ENCODE measurements around the gene SCAP.
A peak's percentile ranks its signal among the peaks of the same experiment; 100 is the strongest.
"Not testable (repeated sequence)": the region's sequence is repeated elsewhere in the genome, so short reads cannot be mapped to it uniquely, and the experiment has no call there.

SCAP gene

DNA sequence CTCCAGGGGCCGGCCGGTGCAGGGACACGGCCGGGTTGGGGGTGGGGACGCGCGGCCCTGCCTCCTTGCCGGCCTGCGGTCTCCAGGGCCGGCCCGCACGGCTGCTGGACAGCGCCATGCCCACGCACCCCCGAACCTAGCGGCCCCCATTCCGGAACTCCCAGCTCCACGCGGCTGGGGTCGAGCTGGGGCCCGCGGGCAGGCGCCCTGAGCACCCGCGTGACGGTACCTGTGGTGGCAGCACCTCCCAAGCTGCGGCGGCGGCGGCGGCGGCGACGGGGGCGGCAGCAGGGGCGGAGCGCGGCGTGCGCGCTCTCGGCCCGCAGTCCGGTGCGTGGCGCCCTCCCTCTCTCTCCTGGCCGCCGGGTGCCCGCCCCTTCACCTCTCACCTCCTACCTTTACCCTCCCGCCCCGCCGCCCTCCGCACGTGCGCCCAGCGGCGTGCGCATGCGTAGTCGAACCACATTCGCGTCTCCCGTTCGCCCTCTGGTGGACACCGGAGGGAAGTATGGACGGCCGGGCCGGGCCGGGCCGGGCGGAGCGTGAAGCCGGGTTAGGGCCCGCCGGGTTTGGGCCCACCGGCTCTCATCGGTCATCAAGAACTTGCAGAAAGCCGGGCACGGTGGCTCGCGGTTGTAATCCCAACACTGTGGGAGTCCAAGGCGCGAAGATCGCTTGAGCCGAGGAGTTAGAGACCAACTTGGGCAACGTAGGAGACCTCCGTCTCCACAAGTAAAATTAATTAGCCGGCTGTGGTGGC, at the start of gene SCAP:
TSS of gene SCAP (minus strand) at position 372 of the 760 bp plus-strand sequence. CDS start 32,948 bp downstream, outside the sequence.
- peak; percentile 76 for DNase-seq (ENCODE audit: low spot score)

DNA sequence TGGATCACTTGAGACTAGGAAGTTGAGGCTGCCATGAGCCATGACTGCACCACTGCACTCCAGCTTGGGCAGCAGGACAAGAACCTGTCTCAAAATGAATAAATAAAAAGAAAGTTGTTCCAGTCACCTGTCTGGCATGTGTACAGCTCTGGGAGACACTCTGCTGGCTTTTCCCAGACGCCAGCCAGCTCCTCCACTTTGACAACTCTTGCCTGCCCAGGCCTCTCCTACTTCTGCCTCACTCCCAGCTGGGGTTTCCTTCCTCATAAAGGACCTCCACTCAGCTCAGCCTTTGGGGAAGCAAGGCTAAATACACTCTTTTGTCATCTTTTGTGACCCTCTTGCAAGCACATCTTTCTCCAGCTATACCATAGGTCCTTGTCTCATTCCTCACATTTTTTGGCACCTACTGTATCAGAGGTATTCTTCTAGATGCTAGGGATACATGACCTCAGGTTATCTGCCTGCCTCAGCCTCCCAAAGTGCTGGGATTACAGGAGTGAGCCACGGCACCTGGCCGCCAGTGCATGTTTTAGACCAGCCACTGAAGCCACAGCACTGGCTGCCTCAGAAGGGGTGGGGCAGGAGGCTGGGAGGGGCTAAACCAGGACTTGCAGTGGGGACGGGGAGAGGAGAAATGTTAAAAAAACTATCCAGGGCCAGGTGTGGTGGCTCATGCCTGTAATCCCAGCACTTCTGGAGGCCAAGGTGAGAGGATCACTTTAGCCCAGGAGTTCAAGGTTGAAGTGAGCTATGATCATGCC, 47.8 kb upstream of the SCAP start:
- no peak for DNase-seq (ENCODE audit: low spot score)

DNA sequence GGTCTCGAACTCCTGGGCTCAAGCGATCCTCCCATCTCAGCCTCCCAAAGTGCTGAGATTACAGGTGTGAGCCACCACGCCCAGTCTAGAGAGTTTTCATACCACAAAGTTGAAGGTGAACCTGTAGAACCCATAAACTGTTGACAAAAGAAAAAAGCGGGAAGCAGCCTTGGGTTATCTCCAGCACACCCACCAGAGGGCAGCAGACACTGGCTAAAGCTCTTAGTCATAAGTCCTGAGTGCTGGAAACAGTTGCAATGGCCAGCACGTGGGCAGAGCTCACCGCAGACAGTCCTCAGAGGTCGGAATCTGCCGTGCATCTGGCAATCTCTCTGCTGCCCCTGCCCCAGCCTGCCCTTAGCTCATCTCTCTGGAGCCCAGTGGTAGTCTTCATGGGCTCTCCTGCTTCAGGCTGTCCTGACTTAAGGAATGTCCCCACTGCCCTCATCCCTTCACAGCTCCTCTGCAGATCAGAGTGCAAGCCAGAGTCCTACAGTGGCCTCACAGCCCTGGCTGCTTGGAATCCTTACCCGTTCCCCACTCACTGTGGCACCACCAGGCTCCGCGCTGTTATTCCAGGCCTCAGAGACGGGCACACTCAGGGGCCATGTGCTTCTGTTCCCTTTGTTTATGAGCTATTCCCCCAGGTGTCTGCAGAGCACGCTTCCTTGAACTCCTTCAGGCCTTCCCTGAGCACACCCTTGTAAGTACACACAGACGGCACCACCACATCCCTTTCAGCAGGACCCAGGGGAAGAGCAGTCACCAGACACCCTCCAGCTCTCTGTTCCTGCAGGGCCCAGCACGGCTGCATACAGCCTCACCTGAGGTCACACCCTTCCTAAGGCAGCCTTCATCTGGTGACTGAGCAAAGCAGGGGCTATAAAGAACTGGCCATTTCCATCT, 46.6 kb upstream of the SCAP start:
- peak; percentile 77 for DNase-seq (ENCODE audit: low spot score)

DNA sequence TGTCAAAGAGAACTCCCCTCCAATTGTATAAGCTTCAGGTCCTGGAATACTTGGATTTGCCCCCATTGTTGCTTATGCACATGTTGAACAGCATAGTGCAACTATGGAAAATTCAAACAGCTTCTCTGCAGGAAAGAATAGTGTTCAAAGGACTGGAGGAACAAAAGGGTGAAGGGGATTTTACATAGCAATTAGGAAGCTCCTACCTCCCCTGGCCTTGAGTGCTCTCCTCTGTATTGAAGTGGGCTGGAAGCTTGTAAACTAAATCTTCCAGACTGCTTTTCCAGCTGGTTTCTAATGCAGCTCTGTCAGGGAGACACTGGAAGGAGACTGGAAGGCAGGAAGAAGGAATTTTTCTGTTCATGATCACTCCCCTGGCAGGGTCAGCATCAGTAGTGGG, 45.0 kb upstream of the SCAP start:
- no peak for DNase-seq (ENCODE audit: low spot score)

DNA sequence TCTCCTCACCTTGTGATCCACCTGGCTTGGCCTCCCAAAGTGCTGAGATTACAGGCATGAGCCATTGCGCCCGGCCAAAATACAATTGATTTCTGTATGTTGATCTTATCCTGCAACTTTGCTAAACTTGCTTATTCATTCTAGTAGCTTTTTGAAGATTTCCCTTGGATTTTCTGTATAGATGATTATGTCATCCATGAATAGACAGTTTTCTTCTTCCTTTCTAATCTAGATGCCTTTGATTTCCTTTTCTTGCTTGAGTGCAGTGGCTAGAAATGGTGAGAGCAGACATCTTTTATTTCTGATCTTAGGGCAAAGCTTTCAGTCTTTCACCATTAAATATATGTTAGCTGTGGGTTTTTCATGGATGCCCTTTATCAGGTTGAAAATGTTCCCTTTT, 42.2 kb upstream of the SCAP start:
- no peak for DNase-seq (ENCODE audit: low spot score)

DNA sequence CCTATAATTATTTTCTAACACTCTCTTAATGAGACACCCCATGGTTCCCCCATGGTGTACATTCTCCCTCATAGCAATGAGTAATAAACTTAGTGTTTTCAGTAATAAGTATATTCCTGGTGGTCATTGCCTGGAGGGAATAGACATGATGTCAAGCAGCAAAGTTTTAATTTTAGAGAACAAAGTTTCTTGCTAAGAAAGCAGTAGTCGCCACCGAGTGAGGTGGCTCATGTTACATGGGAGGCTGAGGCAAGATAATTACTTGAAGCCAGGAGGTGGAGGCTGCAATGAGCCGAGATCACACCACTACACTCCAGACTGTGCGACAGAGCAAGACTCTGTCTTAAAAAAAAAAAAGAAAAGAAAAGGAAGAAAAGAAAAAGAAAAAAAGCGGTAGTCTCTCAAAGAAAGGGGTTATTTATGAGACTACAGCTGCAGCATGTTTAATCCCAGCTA, 40.2 kb upstream of the SCAP start:
- DNase-seq (ENCODE audit: low spot score), result no peak

DNA sequence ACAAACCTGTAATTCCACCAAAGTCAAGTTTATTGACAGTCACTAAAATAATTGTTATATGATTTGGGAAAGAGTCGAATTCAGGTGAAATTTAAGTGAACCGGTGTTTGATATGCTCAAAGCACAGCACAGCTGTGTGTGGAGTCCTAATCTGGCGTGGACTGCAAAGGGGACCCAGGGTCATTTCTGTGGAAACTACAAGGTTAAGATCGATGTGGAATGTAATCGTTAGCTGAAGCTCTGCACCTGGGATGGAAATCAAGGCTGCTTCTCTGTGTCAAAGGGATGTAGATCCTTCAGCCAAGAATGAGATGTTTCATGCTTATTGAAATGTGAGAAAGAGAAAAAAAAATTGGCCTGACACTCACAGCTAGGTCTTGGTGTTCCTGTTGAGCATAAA, 39.4 kb upstream of the SCAP start:
- DNase-seq (ENCODE audit: low spot score), result no peak

DNA sequence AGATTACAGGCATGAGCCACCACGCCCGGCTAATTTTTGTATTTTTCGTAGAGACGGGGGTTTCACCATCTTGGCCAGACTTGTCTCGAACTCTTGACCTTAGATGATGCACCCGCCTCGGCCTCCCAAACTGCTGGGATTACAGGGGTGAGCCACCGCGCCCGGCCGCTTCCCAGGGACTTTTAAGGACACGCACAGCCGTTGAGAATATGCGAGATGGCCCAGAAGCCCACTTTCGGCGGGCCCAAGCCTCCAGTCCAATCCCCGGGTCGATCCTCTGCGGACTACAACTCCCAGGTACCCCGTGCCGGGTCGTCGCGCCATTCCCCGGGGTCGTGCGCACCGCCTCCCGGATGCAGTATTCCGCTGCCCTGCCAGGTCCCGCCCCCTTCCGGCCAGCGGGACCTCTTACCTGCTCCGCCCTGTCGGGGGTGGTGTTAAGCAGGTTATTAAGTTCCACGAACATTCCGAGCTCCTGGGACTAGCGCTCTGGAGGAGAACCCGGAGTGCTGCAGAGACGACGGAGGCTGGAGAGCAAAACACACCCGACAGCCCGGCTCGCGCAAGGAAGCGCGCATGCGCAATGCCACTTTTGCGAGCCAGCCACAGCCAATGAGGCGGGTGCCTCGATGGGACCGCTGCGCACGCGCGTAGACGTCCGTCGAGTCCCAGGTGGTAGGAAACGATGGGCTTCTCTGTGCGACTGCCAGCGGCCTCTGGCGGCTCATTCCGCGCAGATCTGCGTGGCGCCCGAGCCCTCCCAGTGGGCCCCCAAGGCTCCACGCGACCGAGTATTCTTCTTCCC, 37.6 kb upstream of the SCAP start, which contains the start of gene ELP6:
TSS of gene ELP6 (minus strand) at position 588 of the 805 bp plus-strand sequence. CDS start at position 466, 122 bp downstream.
- peak; percentile 94 for DNase-seq (ENCODE audit: low spot score)

DNA sequence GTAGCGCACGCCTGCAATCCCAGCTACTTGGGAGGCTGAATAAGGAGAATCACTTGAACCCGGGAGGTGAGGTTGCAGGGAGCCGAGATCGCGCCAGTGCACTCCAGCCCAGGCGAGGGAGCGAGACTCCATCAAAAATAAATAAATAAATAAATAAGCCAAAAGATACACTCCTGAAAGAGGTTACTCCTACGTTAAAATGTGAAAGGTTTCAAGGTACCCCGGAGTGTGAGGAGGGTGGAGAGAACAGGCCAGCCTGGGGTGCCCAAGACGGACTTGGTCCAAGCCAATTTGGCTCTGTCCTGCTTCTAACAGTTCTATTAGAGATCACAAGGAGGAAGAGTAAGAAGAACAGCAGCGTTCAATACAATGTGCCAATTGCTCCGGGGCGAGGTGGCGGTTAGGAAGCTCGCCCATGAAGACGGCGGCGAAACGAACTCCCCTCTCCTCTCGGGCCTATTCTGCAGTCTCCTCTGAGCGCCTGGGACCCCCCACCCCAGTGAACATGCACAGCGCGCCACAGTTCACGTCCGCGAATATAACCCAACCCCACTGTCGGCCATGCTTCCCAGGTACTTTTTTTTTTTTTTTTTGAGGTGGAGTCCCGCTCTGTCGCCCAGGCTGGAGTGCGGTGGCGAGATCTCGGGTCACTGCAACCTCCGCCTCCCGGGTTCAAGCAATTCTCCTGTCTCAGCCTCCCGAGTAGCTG, 36.8 kb upstream of the SCAP start:
- peak; percentile 19 for DNase-seq (ENCODE audit: low spot score)

DNA sequence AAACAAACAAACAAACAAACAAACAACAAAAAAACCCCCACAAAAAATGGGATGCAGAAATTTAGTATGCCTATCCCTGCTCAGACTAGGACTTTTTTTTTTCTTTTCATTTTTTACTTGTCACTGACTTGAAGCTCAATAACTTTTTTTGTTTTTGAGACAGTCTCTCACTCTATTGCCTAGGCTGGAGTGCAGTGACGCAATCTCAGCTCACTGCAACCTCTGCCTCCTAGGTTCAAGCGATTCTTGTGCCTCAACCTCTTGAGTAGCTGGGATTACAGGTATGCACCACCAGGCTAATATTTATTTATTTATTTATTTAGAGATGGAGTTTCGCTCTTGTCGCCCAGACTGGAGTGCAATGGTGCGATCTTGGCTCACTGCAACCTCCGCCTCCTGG, 29.5 kb upstream of the SCAP start:
- DNase-seq (ENCODE audit: low spot score), result not testable (repeated sequence)

DNA sequence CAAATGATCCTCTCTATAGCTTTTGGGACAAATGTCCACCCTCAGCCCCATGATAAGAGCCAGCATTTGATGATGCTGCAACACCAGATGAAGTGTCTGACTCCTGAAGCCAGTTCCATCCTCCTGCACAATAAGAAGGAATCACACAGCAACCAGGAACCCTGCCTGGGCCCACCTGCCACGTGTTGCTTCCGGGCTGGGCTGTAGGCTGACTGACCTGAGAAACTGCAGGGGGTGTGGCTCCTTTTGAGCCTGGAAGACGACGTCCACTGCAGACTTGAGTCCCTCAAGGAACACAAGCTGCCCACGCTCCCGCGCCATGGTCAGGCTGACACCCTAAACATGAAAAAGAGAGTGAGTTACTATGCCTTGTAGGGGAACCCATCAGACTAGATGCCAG, 28.4 kb upstream of the SCAP start:
- no peak for DNase-seq (ENCODE audit: low spot score)

DNA sequence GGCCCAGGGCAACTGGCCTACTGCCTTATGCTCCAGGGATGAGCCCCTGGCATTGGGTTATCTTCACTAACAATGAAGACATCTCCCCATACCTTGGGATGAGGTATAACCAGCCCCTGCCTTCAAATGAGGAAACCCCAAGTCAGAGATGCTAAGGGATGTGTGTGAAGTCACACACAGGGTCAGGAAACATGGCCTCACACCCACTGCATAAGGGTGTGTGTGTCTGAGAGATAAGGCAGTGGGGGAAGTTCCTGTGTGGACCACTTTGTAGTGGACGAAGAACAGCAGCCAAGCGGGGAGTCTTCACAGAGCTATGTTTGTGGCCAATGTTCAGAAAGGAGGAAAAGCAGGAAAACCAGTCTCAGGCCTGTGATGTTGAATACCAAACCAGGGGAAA, 27.3 kb upstream of the SCAP start:
- no peak for DNase-seq (ENCODE audit: low spot score)

DNA sequence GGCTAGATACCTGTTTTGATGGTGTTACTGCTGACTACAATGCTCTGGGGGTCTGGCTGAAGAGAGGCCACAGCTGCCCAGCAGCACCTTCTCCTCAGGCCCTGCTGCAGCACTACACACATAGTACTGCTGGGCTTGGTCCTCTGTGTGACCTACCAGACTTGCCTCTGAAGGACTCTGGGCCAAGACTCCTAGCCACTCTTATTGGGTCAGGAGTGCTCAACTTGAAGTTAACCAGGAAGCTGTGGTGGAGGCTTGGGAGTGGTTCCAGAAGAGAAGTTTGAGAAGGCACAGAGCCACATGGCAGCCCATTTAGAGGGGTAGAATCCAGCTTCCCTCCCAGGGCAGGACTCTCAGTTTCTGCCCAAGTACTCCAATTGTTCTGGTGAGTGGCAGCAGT, 21.2 kb upstream of the SCAP start:
- DNase-seq (ENCODE audit: low spot score), result no peak

DNA sequence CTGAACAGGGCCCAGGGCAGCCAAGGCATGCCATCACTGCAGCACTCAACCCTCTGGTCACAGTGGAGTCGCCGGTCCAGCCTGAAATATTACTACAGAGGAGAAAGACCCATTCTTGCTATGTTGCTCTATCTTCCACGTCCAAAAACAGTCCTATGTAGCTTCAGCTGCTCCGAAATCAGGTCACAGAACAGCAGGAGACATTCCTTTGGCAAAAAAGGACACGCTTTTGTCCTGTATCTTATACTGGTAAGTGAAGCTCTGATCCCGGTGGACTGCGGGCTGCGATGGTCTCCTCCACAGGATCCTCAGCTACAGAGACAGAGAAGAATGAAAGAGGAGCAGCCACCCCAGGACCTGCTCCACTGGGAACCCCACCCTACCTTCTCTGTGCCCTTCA, 20.1 kb upstream of the SCAP start:
- no peak for DNase-seq (ENCODE audit: low spot score)

DNA sequence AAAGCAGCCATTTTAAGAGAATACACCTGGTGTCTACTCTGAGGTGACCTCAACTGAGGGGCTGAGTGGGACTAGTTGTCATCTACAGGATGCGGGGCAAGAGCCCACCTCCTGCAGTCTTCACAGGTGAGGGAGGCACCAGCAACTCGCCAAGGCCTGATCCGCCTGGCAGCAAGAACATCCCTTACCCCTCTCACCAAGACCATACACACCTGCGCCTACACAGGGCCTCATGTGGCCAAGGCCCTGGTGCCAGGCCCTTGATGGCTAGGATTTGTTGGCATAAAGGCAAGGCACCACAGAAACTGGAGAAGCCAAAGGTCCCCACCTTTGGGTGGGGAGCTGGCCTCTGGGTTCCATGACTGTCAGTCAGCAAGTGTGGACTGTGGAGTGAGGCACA, 19.4 kb upstream of the SCAP start:
- no peak for DNase-seq (ENCODE audit: low spot score)

DNA sequence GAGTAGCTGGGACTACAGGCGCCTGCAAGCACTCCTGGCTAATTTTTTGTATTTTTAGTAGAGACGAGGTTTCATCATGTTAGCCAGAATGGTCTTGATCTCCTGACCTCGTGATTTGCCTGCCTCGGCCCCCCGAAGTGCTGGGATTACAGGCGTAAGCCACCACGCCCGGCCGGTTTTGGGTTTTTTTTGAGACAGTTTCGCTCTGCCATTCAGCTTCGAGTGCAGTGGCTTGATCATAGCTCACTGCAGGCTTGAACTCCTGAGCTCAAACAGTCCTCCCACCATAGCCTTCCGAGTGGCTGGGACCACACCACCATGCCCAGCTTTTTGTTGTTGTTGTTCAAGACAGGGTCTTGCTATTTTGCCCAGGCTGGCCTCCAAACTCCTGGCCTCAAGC, 16.0 kb upstream of the SCAP start:
- no peak for DNase-seq (ENCODE audit: low spot score)

DNA sequence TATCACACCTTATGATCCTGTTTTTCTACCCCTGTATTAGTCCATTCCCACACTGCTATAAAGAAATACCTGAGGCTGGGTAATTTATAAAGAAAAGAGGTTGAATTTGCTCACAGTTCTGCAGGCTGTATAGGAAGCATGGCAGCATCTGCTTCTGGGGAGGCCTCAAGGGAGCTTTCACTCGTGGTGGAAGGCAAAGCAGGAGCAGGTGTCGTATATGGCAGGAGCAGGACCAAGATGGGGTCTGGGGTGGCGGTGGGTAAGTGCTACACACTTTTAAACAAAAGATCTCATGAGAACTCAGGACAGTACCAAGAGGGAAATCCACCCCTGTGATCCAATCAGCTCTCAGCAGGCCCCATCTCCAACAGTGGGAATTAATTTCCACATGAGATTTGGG, 15.4 kb upstream of the SCAP start:
- no peak for DNase-seq (ENCODE audit: low spot score)

DNA sequence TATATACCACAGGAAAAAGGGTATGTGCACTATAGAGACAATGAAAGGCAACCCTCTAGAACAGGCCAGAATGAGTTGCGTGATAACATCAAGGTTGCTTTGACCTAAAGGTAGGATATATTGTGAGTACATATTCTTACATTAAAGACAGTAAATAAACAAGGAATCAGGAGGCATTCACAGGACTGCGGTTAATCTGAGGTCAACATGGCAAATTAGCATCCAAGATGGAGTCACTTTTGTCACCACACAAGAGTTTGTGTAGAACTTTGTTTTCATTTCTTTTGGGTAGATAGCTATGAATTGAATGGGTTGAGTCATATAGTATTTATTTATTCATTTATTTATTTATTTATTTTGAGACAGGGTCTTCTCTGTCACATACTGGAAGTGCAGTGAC, 11.5 kb upstream of the SCAP start:
- DNase-seq (ENCODE audit: low spot score), result no peak

DNA sequence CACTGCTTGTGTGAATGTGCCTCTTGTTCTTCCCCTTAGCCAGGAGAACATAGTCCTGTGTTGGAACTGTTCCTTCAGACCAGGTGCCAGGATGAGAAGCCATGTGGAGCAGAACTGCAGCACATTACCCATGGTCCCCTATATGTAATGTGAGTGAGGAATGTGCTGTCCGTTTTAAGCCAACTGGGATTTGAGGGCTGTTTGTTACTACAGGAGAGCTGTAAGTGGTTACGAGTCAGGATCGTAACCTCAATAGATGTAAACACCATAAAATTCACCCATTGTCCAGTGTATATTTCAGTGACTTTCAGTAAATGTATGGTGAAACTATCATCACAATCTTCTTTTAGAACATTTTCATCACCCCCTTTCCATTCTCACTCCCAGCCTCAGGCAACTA, 10.1 kb upstream of the SCAP start:
- no peak for DNase-seq (ENCODE audit: low spot score)

DNA sequence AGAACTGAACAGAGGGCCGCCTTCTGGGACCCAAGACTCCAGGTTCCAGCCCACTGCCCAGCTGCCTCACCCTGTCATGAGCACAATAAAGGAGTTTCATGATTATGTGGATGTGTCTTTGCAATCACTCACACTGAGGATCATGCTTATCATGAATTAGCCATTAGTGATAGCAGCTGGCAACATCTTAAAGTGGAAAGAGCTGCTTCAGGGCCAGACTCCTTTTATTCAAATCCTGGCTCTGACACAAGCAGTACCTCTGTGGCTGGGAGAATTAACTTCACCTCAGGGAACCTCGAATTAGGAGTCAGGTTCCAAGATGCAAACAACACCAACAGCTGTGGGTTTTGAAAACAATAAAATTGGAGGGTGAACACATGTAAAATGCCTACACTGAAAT, 6.6 kb upstream of the SCAP start:
- no peak for DNase-seq (ENCODE audit: low spot score)

DNA sequence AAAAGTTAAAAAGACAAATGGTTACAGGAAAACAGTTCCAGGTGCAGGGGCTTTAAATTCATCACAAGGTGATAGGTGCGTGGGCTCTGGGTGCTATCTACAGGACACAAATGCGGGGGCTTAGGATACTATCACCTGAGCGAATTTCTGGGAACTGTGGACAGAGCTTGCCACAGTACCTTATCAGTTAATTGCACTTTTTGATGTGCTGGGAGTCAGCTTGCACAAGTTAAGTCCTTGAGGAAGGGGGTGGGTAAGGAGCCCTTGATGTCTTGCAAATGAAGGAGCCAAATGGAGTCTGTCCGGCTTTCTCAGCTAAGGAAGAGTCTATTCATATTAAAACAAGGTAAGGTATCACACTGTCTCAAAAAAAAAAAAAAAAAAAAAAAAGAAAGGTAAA, 6.0 kb upstream of the SCAP start:
- not testable (repeated sequence) for DNase-seq (ENCODE audit: low spot score)

All from kidney capillary endothelial cell (primary cell).